ENCODE data around the gene SHQ1.

- TF ChIP-seq CTCF (conservative IDR thresholded peaks at IDR 0.05; ENCODE audit: low read depth, low read length) (no peak), FOS (IDR thresholded peaks at IDR 0.05; ENCODE audit: low read depth, low read length) (no peak), RAD21 (IDR thresholded peaks at IDR 0.05; ENCODE audit: low read length) (no peak), CEBPB (IDR thresholded peaks at IDR 0.05; ENCODE audit: low read depth, low read length) (no peak), POLR2A (IDR thresholded peaks at IDR 0.05; ENCODE audit: low read depth, low read length) (no peak), RCOR1 (IDR thresholded peaks at IDR 0.05; ENCODE audit: insufficient replicate concordance, low read length) (no peak), MAFK (IDR thresholded peaks at IDR 0.05; ENCODE audit: low read depth, low read length) (no peak), RFX5 (IDR thresholded peaks at IDR 0.05; ENCODE audit: low read depth, low read length) (no peak)
Observed at GRCh38 chr3:72804361-72804760, 43.9 kb downstream of the SHQ1 start.
